Colonic mucosa (tissue), 4 donors: Measurements from ENCODE around the gene AHDC1. TPM values are rescaled to one million over a fixed set of nuclear protein-coding genes. Genes with fewer than 3 reads are reported as not detected.

Source experiments
- DNase-seq: peaks from one replicate; pipeline ENCODE4 v3.0.0-alpha.2; 2020
- H3K27ac ChIP-seq: fragments of 200-600 bp; one replicate; pipeline ENCODE4 v1.8.0; 2021
- H3K27me3 ChIP-seq: fragments of 200-600 bp; one replicate; pipeline ENCODE4 v1.8.0; 2021
- H3K36me3 ChIP-seq: fragments of 200-600 bp; one replicate; pipeline ENCODE4 v1.8.0; 2021
- H3K4me1 ChIP-seq: fragments of 200-600 bp; one replicate; pipeline ENCODE4 v1.8.0; 2021; ENCODE audit warnings: mild to moderate bottlenecking
- H3K4me3 ChIP-seq: fragments of 200-600 bp; one replicate; pipeline ENCODE4 v1.8.0; 2021
- H3K9ac ChIP-seq, 2 donors: one replicate each; pipeline ENCODE4 v1.7.0; 2013; ENCODE audit warnings: control low read depth in 2 of 2, low read depth in 2 of 2, low read length in 2 of 2
- H3K9me3 ChIP-seq: fragments of 200-600 bp; one replicate; pipeline ENCODE4 v1.8.0; 2021
- CTCF ChIP-seq: fragments of 200-600 bp; IDR thresholded peaks from one replicate; pipeline ENCODE4 v1.8.0; 2022; ENCODE audit warnings: antibody characterized with exemption, mild to moderate bottlenecking
- intact Hi-C: fragments of 100-400 bp; cut with DNase I; formaldehyde crosslinking; loops from one replicate; pipeline ENCODE4 v1.14.1; 2022
- total RNA-seq, 2 donors: library from RNA; stranded (reverse); fragmentation: NEBNext Ultra II Directional in 1 of 2; extraction: Animal tissue kit (Norgen Biotek cat#: 25700) in 1 of 2; gene quantifications; one replicate each; pipeline ENCODE4 v1.2.1, GENCODE V29; 2021
- donor health status: healthy.
- donor health status: DM: no; HTN: no; CAD: no.
- donor health status: DM: no; HTN: no; CAD: no.

AHDC1 gene
- total RNA-seq, 2 donors from 2014 or later, result 18.4 to 26.8 TPM

GRCh38 chr1:27529704-27530018, 74.3 kb downstream of the AHDC1 start:
- Histone ChIP-seq H3K36me3 (no peaks in the 10 kb centered on the region), H3K4me3 (no peak overlapping the region), H3K9me3 (no peaks in the 10 kb centered on the region), H3K27me3 (no peaks in the 10 kb centered on the region), H3K27ac (peak overlapping the region; percentile 76), H3K4me1 (peaks cover 27% of the 10 kb centered on the region), H3K9ac (no peak overlapping the region)
- no peak for DNase-seq
- no peak for TF ChIP-seq CTCF
- intact Hi-C loops, result no loop called here

GRCh38 chr1:27528818-27529703, 74.9 kb downstream of the AHDC1 start:
- Histone ChIP-seq H3K27me3 (no peaks in the 10 kb centered on the region), H3K4me3 (peak overlapping the region; percentile 52), H3K9me3 (no peaks in the 10 kb centered on the region), H3K4me1 (peaks cover 27% of the 10 kb centered on the region), H3K36me3 (no peaks in the 10 kb centered on the region), H3K27ac (peak overlapping the region; percentile 76), H3K9ac (peak overlapping the region in 1 of 2 donors; percentile 88)
- intact Hi-C loops, result no loop called here
- peak; percentile 72 for DNase-seq
- TF ChIP-seq CTCF, result no peak

DNA sequence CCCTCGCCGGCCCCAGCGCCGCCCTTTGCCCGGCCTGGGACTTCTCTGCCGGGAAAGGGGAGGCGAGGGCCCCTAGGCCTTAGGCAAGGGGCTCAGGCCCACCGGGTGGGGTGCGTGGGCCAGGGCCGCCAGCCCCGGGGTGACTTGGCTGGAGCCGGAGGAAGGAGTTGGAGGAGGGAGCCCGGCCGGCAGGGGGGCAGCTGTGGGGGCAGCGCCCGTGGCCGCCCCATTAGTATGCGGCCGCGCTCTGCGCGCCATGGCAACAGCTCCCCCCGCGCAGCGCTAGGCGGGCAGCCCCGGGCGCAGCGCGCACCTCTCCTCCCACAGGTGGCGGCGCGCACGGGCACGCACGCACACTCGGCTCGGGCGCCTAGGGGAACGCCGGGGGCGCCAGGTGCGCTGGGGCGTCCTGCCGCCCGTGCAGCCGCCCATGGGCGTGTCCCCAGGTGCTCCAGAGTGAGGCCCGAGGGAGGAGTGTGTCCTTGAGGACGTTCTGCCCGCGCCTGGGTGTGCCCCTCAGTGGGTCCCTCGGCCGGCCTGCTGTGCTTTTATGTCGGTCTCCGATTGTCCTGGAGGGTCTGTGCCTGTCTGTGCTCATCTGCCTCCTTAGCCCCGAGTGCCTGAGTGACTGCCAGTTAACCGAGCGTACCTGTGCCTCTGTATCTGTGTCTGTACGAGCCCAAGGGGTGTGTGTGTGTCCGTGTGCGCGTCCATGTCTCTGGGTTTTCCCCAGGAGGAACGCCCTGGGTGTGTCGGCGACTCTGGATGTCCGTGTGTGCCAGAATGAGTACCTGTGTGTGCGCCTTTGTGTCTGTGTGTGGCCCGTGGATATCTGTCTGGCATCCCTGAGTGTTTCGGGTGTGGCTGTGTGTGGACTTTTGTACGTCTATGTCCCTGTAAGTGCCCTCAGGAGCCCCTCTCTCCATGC, 75.8 kb downstream of the AHDC1 start:
- no peak for TF ChIP-seq CTCF
- Histone ChIP-seq H3K9ac (peak overlapping the region; percentile 78 to 88), H3K36me3 (no peaks in the 10 kb centered on the region), H3K27me3 (no peaks in the 10 kb centered on the region), H3K27ac (peak overlapping the region; percentile 76), H3K4me3 (peak overlapping the region; percentile 52), H3K9me3 (no peaks in the 10 kb centered on the region), H3K4me1 (peaks cover 27% of the 10 kb centered on the region)
- intact Hi-C loops, result no loop called here
- peak; percentile 87 for DNase-seq

DNA sequence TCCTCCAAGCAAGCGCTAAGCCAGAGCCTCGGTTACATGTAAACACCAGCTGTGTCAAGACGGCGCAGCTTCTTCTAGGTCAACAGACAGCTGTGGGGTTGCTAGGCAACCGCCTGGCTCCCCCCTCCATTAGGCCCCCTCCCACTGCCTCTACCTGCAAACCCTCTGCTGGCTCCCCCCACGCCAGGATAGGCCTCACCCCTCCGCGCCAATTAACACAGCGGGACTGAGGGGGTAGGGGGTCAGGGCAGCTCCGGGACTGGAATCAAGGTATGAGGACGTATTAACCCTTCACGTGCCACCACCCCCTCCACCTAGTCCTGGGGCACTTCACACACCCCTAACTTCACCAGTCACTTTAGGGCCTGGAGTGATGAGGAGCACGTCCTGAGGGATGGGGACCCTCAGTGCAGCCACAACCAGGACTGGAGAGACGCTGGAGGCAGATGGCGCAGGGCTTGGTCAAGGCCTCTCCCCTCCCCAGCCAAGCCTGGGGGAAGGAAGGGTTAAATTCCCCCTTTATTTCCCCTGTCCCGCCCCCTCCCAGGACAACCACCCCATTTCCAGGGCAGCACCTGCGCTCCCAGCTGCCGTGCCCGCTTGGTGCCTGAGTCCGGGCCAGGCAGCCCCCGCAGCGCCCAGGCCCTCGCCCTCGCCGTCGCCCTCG, 76.6 kb downstream of the AHDC1 start:
- Histone ChIP-seq H3K9ac (peak overlapping the region; percentile 78 to 88), H3K4me1 (peaks cover 27% of the 10 kb centered on the region), H3K27me3 (no peaks in the 10 kb centered on the region), H3K4me3 (peak overlapping the region; percentile 52), H3K36me3 (no peaks in the 10 kb centered on the region), H3K9me3 (no peaks in the 10 kb centered on the region), H3K27ac (peak overlapping the region; percentile 76)
- peak; percentile 72 for DNase-seq
- intact Hi-C loops, result no loop called here
- TF ChIP-seq CTCF, result no peak

DNA sequence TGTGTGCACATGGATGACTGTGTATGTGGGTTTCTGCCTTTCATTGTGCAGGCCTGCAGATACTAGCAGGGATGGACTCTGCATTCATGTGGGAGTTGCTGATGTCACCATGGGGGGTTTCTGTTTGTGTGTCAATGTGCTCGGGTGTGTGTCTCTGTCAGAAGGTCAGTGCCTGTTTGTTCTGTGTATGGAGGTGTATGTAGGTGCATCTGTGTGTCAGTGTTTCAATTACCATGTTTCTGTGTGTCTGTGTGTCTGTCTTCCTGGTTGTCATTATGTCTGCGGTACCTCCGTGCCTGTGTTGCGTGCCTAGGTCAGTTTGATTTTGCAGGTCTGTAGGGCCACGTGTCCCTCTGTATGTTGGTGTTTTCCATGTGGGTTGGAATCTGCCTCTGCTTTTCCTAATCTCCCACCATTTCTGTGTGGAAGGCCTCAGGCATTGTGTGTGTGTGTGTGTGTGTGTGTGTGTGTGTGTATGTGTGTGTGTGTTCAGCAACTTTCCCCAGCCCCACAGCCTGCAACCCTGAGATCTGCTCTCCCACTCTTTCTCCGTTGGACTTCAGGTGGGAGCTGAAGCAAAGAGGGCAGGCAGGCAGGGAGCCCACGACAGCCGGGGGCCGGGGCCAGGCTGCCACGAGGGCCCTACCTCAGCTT, 77.2 kb downstream of the AHDC1 start:
- H3K4me3 ChIP-seq, result no peak overlapping the region
- H3K27ac ChIP-seq, result peak overlapping the region; percentile 76
- no peak for DNase-seq
- intact Hi-C loops, result no loop called here
- H3K9ac ChIP-seq, result peak overlapping the region; percentile 45 to 88
- no peaks in the 10 kb centered on the region for H3K27me3 ChIP-seq
- H3K4me1 ChIP-seq, result peaks cover 29% of the 10 kb centered on the region
- H3K36me3 ChIP-seq, result no peaks in the 10 kb centered on the region
- no peaks in the 10 kb centered on the region for H3K9me3 ChIP-seq
- TF ChIP-seq CTCF, result no peak
